Panc1 (cell line): ENCODE results near the gene SLC11A2. TPM values are rescaled to one million over a fixed set of nuclear protein-coding genes. Genes with fewer than 3 reads are reported as not detected.

Source experiments
- ATAC-seq: fragments of 200-7000 bp; cut with Tn5 transposase; 2 replicates; pipeline ENCODE4 v1.9.1; 2020; ENCODE audit warnings: mild to moderate bottlenecking, moderate library complexity
- BruUV-seq: library from RNA; stranded (reverse); fragments of 400-500 nt; replicated peaks from 2 replicates; lab custom pipeline; 2021; lab: Mats Ljungman, UMichigan
- CTCF ChIA-PET: fragments of 300-600 bp; sonication (Branson Sonifier 250); formaldehyde crosslinking; loops from one replicate; lab custom pipeline; 2022; ENCODE audit warnings: antibody characterized with exemption; lab: Charles Lee
- POLR2A ChIA-PET: fragments of 300-600 bp; sonication (Branson Sonifier 250); formaldehyde crosslinking; loops from one replicate; lab custom pipeline; 2022; ENCODE audit warnings: antibody characterized with exemption; lab: Charles Lee
- DNase-seq: peaks from one replicate; pipeline ENCODE4 v3.0.0-alpha.2; 2010; ENCODE audit warnings: low read depth, low spot score
- H3K27ac ChIP-seq: 2 replicates; pipeline ENCODE4 v1.5.1; 2011; ENCODE audit warnings: mild to moderate bottlenecking, low read length, inconsistent platforms
- H3K27me3 ChIP-seq: fragments of 200-500 bp; sonication (Bioruptor generic); 2 replicates; pipeline ENCODE4 v1.6.0; 2014; ENCODE audit warnings: low read length, inconsistent platforms; ENCODE audit not compliant: control insufficient read depth, insufficient read depth
- H3K36me3 ChIP-seq: fragments of 200-500 bp; sonication (Bioruptor generic); 2 replicates; pipeline ENCODE4 v1.5.1; 2014; ENCODE audit warnings: inconsistent platforms, mild to moderate bottlenecking, low read length, moderate library complexity; ENCODE audit not compliant: control insufficient read depth, insufficient read depth
- H3K4me1 ChIP-seq: 2 replicates; pipeline ENCODE4 v1.5.1; 2011; ENCODE audit warnings: inconsistent platforms, mild to moderate bottlenecking, low read length, moderate library complexity; ENCODE audit not compliant: control insufficient read depth, insufficient read depth
- H3K4me3 ChIP-seq, 2 experiments: 2 replicates each; pipeline ENCODE4 v1.5.1; 2011 to 2012; ENCODE audit warnings: low read depth in 2 of 2, low read length in 2 of 2, mild to moderate bottlenecking in 2 of 2, inconsistent platforms in 1 of 2, moderate library complexity in 1 of 2
- H3K9me3 ChIP-seq: fragments of 200-500 bp; sonication (Bioruptor generic); 2 replicates; pipeline ENCODE4 v1.5.1; 2014; ENCODE audit warnings: low read depth, mild to moderate bottlenecking, inconsistent platforms, low read length, moderate library complexity; ENCODE audit not compliant: control insufficient read depth, insufficient read depth
- POLR2AphosphoS5 ChIP-seq: IDR thresholded peaks from 2 replicates; pipeline ENCODE4 v1.6.1; 2012; ENCODE audit warnings: mild to moderate bottlenecking, low read depth, low read length, moderate library complexity
- SIN3A ChIP-seq: IDR thresholded peaks from 2 replicates; pipeline ENCODE4 v1.6.1; 2012; ENCODE audit warnings: low read depth, mild to moderate bottlenecking, low read length, moderate library complexity, borderline replicate concordance; ENCODE audit not compliant: insufficient read depth
- TCF7L2 ChIP-seq: IDR thresholded peaks from 2 replicates; pipeline ENCODE4 v1.6.1; 2011; ENCODE audit warnings: mild to moderate bottlenecking, low read depth, low read length, inconsistent platforms
- in situ Hi-C: cut with HindIII; loops from 2 replicates; pipeline ENCODE4 v1.10.0; 2016; ENCODE audit warnings: low sequenced_read_pairs, low pct_unique_long_range_greater_than_20kb
- intact Hi-C: fragments of 100-400 bp; cut with micrococcal nuclease; formaldehyde crosslinking; loops from one replicate; pipeline ENCODE4 v1.10.0; 2022; ENCODE audit not compliant: unreplicated experiment
- total RNA-seq: library from RNA; stranded (reverse); gene quantifications from one replicate; pipeline ENCODE4 v1.2.1, GENCODE V29; 2021; ENCODE audit not compliant: unreplicated experiment
- TF ChIP-seq, protein P1 (sequence below), 2 experiments: IDR thresholded peaks; 2 replicates each; pipeline ENCODE4 v1.6.1; 2011 to 2012; ENCODE audit warnings: low read depth in 2 of 2, control low read depth in 1 of 2, low read length in 1 of 2, mild to moderate bottlenecking in 1 of 2, moderate library complexity in 1 of 2; ENCODE audit not compliant: insufficient read depth in 1 of 2
- TF ChIP-seq, protein P2 (sequence below): fragments of 450-650 bp; IDR thresholded peaks from 2 replicates; pipeline ENCODE4 v1.5.1; 2017; ENCODE audit warnings: mild to moderate bottlenecking

Gene SLC11A2
- total RNA-seq, 1 experiment from 2014 or later: 59.9 TPM

DNA sequence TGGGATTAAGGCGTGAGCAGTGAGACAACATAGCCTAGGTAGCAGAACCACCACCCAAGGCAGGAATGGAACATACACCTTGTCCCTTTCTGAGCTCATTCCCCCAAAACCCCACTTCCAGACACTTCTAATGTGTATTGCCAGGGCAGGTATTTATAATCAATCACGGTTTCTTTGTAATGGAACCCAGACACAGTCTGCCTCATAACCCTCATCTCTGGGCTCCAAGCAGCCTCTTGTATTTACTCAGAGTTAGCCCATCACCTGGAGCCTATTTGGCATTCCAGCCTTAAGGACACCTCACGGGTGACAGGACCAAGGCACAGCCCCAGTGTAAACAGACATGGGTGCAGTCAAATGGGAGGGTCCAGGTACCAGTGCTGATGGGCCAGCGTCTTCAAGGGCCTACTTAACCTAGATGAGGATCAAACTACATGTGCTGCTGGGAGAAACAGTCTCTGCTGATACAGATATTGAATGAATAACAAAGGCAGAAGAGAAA lies 76.3 kb downstream of the SLC11A2 start:
- CTCF ChIA-PET: no interaction called here
- Histone ChIP-seq H3K9me3 (no peaks in the 10 kb centered on the region), H3K36me3 (no peaks in the 10 kb centered on the region), H3K27me3 (no peaks in the 10 kb centered on the region), H3K27ac (no peak overlapping the region), H3K4me3 (no peak overlapping the region), H3K4me1 (no peaks in the 10 kb centered on the region)
- POLR2A ChIA-PET: no interaction called here
- TF ChIP-seq POLR2AphosphoS5: no peak
- no peak for TF ChIP-seq TCF7L2
- TF ChIP-seq, protein P1, sequence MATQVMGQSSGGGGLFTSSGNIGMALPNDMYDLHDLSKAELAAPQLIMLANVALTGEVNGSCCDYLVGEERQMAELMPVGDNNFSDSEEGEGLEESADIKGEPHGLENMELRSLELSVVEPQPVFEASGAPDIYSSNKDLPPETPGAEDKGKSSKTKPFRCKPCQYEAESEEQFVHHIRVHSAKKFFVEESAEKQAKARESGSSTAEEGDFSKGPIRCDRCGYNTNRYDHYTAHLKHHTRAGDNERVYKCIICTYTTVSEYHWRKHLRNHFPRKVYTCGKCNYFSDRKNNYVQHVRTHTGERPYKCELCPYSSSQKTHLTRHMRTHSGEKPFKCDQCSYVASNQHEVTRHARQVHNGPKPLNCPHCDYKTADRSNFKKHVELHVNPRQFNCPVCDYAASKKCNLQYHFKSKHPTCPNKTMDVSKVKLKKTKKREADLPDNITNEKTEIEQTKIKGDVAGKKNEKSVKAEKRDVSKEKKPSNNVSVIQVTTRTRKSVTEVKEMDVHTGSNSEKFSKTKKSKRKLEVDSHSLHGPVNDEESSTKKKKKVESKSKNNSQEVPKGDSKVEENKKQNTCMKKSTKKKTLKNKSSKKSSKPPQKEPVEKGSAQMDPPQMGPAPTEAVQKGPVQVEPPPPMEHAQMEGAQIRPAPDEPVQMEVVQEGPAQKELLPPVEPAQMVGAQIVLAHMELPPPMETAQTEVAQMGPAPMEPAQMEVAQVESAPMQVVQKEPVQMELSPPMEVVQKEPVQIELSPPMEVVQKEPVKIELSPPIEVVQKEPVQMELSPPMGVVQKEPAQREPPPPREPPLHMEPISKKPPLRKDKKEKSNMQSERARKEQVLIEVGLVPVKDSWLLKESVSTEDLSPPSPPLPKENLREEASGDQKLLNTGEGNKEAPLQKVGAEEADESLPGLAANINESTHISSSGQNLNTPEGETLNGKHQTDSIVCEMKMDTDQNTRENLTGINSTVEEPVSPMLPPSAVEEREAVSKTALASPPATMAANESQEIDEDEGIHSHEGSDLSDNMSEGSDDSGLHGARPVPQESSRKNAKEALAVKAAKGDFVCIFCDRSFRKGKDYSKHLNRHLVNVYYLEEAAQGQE (IDR thresholded peaks at IDR 0.05; ENCODE audit: insufficient read depth in 1 of 2, low read depth in 2 of 2, low read length in 1 of 2): no peak
- TF ChIP-seq, protein P2, sequence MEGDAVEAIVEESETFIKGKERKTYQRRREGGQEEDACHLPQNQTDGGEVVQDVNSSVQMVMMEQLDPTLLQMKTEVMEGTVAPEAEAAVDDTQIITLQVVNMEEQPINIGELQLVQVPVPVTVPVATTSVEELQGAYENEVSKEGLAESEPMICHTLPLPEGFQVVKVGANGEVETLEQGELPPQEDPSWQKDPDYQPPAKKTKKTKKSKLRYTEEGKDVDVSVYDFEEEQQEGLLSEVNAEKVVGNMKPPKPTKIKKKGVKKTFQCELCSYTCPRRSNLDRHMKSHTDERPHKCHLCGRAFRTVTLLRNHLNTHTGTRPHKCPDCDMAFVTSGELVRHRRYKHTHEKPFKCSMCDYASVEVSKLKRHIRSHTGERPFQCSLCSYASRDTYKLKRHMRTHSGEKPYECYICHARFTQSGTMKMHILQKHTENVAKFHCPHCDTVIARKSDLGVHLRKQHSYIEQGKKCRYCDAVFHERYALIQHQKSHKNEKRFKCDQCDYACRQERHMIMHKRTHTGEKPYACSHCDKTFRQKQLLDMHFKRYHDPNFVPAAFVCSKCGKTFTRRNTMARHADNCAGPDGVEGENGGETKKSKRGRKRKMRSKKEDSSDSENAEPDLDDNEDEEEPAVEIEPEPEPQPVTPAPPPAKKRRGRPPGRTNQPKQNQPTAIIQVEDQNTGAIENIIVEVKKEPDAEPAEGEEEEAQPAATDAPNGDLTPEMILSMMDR: no peak
- no peak for TF ChIP-seq SIN3A
- no peak for DNase-seq
- ATAC-seq: no peak
- intact Hi-C loops: no loop called here
- BruUV-seq: no TSS peak
- in situ Hi-C loops: no loop called here

DNA sequence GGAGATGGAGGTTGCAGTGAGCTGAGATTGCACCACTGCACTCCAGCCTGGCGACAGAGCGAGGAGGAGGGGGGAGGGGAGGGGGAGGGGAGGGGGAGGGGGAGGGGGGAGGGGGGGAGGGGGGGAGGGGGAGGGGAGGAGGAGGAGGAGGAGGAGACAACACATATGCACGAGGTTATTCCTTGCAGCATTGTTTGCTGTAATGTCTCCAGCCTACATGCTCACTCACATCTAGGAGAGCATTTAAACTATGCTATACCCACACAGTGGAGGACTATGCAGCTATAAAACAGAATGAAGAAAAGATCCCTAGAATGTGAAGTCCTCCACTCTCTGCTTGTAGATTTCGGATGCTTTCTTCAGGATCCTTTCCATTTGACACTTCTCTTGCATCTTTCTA lies 77.4 kb downstream of the SLC11A2 start:
- ChIA-PET CTCF (interaction anchor here (0.7 kb wide), 1 partner anchor 892 kb away, joined by 3 read pairs; no protein-coding TSS in a partner anchor), POLR2A (no interaction called here)
- H3K36me3 ChIP-seq: no peaks in the 10 kb centered on the region
- no peaks in the 10 kb centered on the region for H3K27me3 ChIP-seq
- intact Hi-C loops (no loop called here), in situ Hi-C loops (no loop called here)
- no peaks in the 10 kb centered on the region for H3K9me3 ChIP-seq
- ATAC-seq: peak; percentile 78
- TF ChIP-seq POLR2AphosphoS5 (no peak), TCF7L2 (no peak), SIN3A (no peak)
- TF ChIP-seq, protein P2: no peak
- TF ChIP-seq, protein P1 (IDR thresholded peaks at IDR 0.05; ENCODE audit: insufficient read depth in 1 of 2, low read depth in 2 of 2, low read length in 1 of 2): no peak
- no TSS peak for BruUV-seq
- no peak for DNase-seq
- no peaks in the 10 kb centered on the region for H3K4me1 ChIP-seq
- H3K27ac ChIP-seq: no peak overlapping the region
- no peak overlapping the region for H3K4me3 ChIP-seq
